Measurements from ENCODE around the gene NR3C2. TPM values are rescaled to one million over a fixed set of nuclear protein-coding genes. Genes with fewer than 3 reads are reported as not detected.

Gene NR3C2
- polyA plus RNA-seq, 1 experiment, result 0.14 TPM

DNA sequence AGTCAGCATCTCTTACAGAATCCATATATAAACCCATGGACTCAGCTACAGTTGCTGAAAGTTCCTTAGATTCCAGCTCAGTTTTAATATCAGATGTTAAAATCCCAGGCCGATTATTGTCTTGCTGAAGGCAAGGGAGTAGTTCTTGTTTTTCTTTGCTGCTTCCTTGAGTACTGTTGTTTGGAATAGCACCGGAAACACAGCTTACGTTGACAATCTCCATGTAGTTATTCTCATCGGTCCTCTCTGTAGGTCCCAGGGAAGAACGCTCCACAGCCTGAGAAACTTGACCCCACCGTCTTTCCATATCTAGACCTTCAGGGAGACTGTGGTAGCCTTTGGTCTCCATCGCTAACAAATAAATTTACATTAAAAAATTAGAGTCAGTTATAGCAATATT, 5.7 kb downstream of the NR3C2 start:
- no peak for DNase-seq (ENCODE audit: low read depth, low spot score)
- Histone ChIP-seq H3K27ac (ENCODE audit: low read depth, low read length) (no peak overlapping the region), H3K4me3 (ENCODE audit: low read depth, low read length) (no peak overlapping the region), H3K9me3 (ENCODE audit: control insufficient read depth, insufficient read depth, low read length) (no peaks in the 10 kb centered on the region), H3K27me3 (ENCODE audit: control insufficient read depth, insufficient read depth, low read length) (peaks cover 14% of the 10 kb centered on the region)
- POLR2A ChIA-PET, result no interaction called here
- CTCF ChIA-PET, result no interaction called here
- TF ChIP-seq, protein P1, sequence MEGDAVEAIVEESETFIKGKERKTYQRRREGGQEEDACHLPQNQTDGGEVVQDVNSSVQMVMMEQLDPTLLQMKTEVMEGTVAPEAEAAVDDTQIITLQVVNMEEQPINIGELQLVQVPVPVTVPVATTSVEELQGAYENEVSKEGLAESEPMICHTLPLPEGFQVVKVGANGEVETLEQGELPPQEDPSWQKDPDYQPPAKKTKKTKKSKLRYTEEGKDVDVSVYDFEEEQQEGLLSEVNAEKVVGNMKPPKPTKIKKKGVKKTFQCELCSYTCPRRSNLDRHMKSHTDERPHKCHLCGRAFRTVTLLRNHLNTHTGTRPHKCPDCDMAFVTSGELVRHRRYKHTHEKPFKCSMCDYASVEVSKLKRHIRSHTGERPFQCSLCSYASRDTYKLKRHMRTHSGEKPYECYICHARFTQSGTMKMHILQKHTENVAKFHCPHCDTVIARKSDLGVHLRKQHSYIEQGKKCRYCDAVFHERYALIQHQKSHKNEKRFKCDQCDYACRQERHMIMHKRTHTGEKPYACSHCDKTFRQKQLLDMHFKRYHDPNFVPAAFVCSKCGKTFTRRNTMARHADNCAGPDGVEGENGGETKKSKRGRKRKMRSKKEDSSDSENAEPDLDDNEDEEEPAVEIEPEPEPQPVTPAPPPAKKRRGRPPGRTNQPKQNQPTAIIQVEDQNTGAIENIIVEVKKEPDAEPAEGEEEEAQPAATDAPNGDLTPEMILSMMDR (IDR thresholded peaks at IDR 0.05; ENCODE audit: low read depth, low read length), result no peak

DNA sequence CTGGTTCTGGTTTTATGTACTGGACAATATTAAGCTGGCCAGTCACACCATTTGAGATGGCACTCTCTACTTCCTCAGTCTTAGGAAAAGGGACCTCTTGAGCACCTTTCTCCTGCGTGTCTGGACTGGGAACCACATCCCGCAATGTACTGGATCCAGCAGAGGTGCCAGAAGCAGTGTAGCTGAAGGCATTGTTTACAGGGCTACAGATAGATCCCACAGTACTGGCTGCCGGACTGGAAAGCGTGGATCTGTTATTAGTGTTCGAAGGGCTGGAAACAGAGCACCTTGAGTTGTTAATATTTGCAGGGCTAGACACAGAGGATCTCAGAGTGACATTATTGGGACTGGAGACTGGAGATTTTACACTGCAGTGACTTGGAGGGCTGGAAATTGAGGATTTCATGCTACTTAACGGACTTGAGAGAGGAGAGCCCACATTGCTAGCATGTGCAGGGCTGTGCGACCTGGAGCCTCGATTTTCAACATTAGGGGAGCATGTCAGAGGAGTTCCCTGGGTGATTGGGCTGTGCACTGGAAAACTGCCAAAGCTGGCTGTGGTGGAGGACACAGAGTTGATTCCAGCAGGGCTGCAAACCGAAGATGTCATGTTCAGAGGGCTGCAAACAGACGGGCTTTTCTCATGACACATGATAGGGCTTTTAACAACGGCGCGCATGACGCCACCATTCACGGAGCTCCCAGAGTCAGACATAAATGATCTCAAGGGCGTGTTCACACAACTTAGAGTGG, 6.4 kb downstream of the NR3C2 start:
- peaks cover 7% of the 10 kb centered on the region for H3K27me3 ChIP-seq (ENCODE audit: control insufficient read depth, insufficient read depth, low read length)
- ChIA-PET POLR2A (no interaction called here), CTCF (no interaction called here)
- TF ChIP-seq, protein P1 (IDR thresholded peaks at IDR 0.05; ENCODE audit: low read depth, low read length), result no peak
- no peak for DNase-seq (ENCODE audit: low read depth, low spot score)
- H3K4me3 ChIP-seq (ENCODE audit: low read depth, low read length), result no peak overlapping the region
- no peaks in the 10 kb centered on the region for H3K9me3 ChIP-seq (ENCODE audit: control insufficient read depth, insufficient read depth, low read length)
- no peak overlapping the region for H3K27ac ChIP-seq (ENCODE audit: low read depth, low read length)

DNA sequence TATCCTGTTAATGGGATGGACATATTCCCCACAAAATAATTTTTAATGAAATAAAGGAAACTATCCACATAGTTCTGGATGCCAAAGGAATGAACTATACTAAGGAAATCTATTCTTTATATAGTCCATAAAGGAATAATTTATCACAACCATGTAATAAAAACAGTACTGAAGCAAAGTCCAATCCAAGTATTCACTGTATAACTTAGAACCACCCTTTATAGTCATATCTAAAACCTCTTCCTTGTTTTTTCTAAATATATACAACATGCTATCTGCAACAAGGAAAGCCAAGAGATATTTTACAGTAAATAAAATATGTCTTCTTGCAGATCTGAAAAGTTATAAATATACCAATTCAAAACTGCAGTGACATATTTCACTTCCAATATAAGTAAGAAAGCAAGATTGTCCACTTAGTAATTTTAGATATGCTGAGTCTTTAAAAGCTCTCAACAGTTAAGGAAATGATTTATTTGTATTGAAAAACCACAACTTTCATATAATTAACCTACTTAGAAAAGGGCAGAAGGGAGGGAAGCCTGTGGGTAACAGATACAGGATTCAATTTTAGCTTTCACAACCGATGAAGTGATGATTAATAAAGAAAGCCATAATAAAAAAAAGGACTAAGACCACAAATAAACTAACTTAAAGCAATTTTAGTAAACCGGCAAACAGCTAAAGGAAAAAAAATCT, 8.0 kb downstream of the NR3C2 start:
- Histone ChIP-seq H3K4me3 (ENCODE audit: low read depth, low read length) (no peak overlapping the region), H3K27ac (ENCODE audit: low read depth, low read length) (no peak overlapping the region), H3K9me3 (ENCODE audit: control insufficient read depth, insufficient read depth, low read length) (no peaks in the 10 kb centered on the region), H3K27me3 (ENCODE audit: control insufficient read depth, insufficient read depth, low read length) (no peaks in the 10 kb centered on the region)
- ChIA-PET CTCF (no interaction called here), POLR2A (no interaction called here)
- TF ChIP-seq, protein P1 (IDR thresholded peaks at IDR 0.05; ENCODE audit: low read depth, low read length), result no peak
- DNase-seq (ENCODE audit: low read depth, low spot score), result no peak

DNA sequence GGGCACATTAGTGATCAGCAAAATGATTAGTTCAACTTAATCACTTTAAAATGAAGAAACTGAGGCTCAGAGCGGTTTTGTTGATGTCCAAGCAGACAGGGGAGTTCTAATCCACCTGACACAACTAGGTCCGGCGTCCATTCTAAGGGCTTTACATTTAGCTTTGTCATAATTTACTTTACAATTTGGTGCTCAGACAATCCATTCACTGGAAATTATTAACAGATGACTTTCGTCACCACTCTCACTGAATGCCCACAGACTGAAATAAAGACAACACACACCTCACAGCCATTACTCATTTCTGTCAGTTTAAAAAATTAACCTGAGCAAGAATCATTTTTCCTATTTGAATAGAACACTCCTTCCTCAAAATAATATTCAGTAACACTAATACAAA, 10.8 kb downstream of the NR3C2 start:
- Histone ChIP-seq H3K27ac (ENCODE audit: low read depth, low read length) (no peak overlapping the region), H3K4me3 (ENCODE audit: low read depth, low read length) (no peak overlapping the region), H3K9me3 (ENCODE audit: control insufficient read depth, insufficient read depth, low read length) (no peaks in the 10 kb centered on the region), H3K27me3 (ENCODE audit: control insufficient read depth, insufficient read depth, low read length) (no peaks in the 10 kb centered on the region)
- ChIA-PET POLR2A (no interaction called here), CTCF (no interaction called here)
- TF ChIP-seq, protein P1 (IDR thresholded peaks at IDR 0.05; ENCODE audit: low read depth, low read length), result no peak
- DNase-seq (ENCODE audit: low read depth, low spot score), result no peak

DNA sequence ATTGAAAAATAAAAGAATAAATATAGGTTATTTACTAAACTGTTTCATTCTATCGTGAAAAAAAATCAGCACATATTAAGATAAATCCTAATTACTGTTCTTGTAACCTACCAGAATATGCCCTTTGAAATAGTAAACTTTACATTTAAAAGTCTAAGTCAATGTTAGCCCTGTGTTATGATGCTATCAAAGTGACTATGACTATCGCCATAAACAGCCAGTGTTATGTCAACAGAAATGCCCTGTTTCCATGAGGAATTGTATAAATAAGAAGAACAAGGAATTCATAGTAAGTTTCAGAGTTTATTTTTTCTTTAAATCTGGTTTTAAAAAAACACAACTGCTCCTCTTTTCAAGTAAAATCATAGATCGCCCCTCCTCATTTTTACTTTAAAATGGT, 11.4 kb downstream of the NR3C2 start:
- H3K27ac ChIP-seq (ENCODE audit: low read depth, low read length), result no peak overlapping the region
- H3K4me3 ChIP-seq (ENCODE audit: low read depth, low read length), result no peak overlapping the region
- DNase-seq (ENCODE audit: low read depth, low spot score), result no peak
- CTCF ChIA-PET, result no interaction called here
- no peaks in the 10 kb centered on the region for H3K27me3 ChIP-seq (ENCODE audit: control insufficient read depth, insufficient read depth, low read length)
- POLR2A ChIA-PET, result no interaction called here
- H3K9me3 ChIP-seq (ENCODE audit: control insufficient read depth, insufficient read depth, low read length), result no peaks in the 10 kb centered on the region
- TF ChIP-seq, protein P1 (IDR thresholded peaks at IDR 0.05; ENCODE audit: low read depth, low read length), result no peak

All from AG04450 (cell line).